Measurements from ENCODE around the gene ABCF3.

ABCF3 gene

GRCh38 chr3:184166671-184167070, 19.3 kb upstream of the ABCF3 start:
- no peak for DNase-seq (ENCODE audit: low read depth in 4 of 4, low spot score in 1 of 4)

- no peak for DNase-seq (ENCODE audit: low read depth in 4 of 4, low spot score in 1 of 4)
Observed at GRCh38 chr3:184167786-184168185, 18.2 kb upstream of the ABCF3 start.

DNA sequence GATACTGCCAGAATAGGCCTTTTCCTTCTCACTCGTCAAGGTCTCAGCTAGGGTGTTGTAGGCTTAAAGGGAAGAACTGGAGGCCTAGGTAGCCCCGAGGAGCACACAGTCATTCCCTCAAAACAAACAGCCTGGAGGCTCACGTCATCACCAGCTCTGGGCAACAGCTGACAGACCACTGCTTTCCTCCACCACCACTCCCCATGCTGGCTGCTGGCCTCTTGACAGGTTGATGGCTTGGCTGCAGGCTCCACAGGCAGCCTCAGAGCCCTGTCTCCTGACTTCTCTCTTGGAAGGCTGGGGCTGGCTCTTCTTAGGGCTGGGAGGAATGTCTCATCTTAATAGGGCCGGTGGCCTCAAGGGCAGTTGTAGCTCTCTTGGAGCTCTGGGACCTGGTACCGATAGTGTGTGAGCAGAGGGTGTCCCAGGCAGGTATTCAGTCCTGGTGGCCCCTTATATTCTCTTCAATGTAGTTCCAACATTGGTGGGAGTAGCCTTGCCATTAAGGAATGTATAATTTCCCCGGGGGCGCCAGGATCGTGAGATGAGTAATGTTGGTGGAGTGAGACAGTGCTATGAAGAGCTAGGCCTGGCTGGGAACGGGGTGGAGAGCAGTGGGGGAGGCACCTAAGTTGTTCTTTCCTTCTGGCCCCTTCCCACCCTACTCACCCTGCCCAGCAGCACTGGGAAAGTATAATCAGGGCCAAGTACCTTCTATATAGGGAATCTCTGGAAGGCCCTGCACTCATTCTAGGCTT, 17.5 kb upstream of the ABCF3 start:
- no peak for DNase-seq (ENCODE audit: low read depth in 4 of 4, low spot score in 1 of 4)

DNA sequence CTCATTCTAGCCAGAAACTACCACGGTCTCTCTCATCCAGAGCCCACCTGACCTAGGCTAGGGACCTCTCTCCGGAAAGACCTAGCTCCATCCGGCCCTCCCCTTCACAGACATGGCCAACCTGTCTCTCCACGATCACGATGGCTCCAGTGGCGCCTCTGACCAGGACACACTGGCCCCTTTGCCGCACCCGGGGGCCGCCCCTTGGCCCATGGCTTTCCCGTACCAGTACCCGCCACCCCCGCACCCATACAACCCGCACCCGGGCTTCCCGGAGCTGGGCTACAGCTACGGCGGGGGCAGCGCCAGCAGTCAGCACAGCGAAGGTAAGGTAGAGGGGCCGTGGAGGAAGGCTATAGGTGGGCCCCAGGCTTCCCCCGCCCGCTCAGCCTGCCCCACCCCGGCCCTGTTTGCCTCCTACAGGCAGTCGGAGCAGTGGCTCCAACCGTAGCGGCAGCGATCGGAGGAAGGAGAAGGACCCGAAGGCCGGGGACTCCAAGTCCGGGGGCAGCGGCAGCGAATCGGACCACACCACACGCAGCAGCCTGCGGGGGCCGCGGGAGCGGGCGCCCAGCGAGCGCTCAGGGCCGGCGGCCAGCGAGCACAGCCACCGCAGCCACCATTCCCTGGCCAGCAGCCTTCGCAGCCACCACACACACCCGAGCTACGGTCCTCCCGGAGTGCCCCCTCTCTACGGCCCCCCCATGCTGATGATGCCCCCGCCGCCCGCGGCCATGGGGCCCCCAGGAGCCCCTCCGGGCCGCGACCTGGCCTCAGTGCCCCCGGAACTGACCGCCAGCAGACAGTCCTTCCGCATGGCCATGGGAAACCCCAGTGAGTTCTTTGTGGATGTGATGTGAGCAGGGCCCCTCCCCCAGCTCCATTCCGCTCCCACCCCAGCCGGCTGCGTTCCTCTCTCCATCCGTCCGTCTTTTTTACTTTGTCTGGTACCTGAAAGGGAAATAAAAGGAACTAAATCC, 15.8 kb upstream of the ABCF3 start:
- no peak for DNase-seq (ENCODE audit: low read depth in 4 of 4, low spot score in 1 of 4)

GRCh38 chr3:184171562-184171961, 14.4 kb upstream of the ABCF3 start:
- no peak for DNase-seq (ENCODE audit: low read depth in 4 of 4, low spot score in 1 of 4)

- no peak for DNase-seq (ENCODE audit: low read depth in 4 of 4, low spot score in 1 of 4)
Observed at GRCh38 chr3:184172681-184173373, 13.2 kb upstream of the ABCF3 start.

DNA sequence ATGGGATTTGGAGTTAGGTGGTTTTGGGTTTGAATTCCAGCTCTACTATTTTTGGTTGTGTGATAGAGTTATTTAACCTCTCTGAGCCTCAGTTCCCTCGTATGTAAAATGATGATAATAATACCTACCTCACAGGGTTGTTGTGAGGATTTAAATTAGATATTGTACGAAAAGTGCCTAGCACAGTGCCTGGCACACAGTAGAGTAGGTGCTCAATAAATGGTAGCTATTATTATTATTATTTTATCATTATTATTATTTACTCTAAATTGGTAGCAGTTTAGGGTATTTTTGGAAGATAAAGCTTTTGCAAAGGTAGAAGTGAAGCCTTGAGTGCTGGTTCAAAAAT, 12.7 kb upstream of the ABCF3 start:
- DNase-seq (ENCODE audit: low read depth in 4 of 4, low spot score in 1 of 4): no peak

- no peak for DNase-seq (ENCODE audit: low read depth in 4 of 4, low spot score in 1 of 4)
Observed at GRCh38 chr3:184174284-184174645, 11.7 kb upstream of the ABCF3 start.

- DNase-seq (ENCODE audit: low read depth in 4 of 4, low spot score in 1 of 4): peak; percentile 81 to 97 (median 89)
Observed at GRCh38 chr3:184174646-184175492, 11.1 kb upstream of the ABCF3 start, which contains the start of gene AP2M1. AP2M1 (plus strand) TSS chr3:184174855; CDS start chr3:184176994, 2,139 bp downstream.

GRCh38 chr3:184175506-184175905, 10.5 kb upstream of the ABCF3 start:
- DNase-seq (ENCODE audit: low read depth in 4 of 4, low spot score in 1 of 4): no peak

- no peak for DNase-seq (ENCODE audit: low read depth in 4 of 4, low spot score in 1 of 4)
Observed at GRCh38 chr3:184175981-184176376, 10.0 kb upstream of the ABCF3 start.

- no peak for DNase-seq (ENCODE audit: low read depth in 4 of 4, low spot score in 1 of 4)
Observed at GRCh38 chr3:184176377-184177330, 9.3 kb upstream of the ABCF3 start.

- DNase-seq (ENCODE audit: low read depth in 4 of 4, low spot score in 1 of 4): no peak
Observed at GRCh38 chr3:184177331-184177731, 8.7 kb upstream of the ABCF3 start.

DNA sequence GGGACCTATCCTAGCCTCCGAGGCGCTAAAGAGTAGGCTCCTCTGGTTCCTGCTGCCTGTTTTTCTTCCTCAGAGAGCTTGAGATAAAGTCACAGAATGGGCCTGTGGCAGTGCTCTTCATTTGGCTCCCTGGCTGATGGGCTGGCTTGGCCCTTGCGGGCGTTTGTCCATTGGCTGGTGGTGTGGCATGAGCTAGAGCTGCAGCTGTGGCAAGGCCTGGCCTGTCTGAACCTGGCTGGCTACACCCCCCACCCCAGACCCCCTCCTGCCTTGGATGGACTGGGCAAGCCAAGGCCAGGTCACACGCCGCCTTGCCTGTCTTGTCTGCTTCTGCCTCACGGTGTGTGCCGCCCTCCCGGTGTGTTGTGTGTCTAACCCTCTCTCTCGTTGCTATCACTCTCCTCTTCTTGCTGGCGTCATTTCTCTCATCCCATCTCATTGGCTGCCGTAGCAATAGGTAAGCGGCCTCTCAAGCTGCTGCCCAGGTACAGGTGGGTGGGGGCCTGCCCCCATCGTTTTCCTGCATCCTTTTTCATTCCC, 8.2 kb upstream of the ABCF3 start:
- no peak for DNase-seq (ENCODE audit: low read depth in 4 of 4, low spot score in 1 of 4)

- no peak for DNase-seq (ENCODE audit: low read depth in 4 of 4, low spot score in 1 of 4)
Observed at GRCh38 chr3:184178521-184179138, 7.4 kb upstream of the ABCF3 start.

- DNase-seq (ENCODE audit: low read depth in 4 of 4, low spot score in 1 of 4): no peak
Observed at GRCh38 chr3:184180165-184180564, 5.8 kb upstream of the ABCF3 start.

DNA sequence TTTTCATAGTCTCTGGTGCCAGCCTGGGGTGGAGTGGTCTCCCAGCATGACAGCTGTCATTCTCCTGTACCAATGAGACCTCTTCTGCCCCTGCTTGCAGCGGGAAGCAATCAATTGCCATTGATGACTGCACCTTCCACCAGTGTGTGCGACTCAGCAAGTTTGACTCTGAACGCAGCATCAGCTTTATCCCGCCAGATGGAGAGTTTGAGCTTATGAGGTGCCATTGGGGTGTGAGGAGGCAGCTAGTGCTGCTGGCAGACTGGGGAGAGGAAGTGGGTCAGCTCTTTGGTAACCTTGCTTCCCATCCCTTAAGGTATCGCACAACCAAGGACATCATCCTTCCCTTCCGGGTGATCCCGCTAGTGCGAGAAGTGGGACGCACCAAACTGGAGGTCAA, 4.4 kb upstream of the ABCF3 start:
- no peak for DNase-seq (ENCODE audit: low read depth in 4 of 4, low spot score in 1 of 4)

DNA sequence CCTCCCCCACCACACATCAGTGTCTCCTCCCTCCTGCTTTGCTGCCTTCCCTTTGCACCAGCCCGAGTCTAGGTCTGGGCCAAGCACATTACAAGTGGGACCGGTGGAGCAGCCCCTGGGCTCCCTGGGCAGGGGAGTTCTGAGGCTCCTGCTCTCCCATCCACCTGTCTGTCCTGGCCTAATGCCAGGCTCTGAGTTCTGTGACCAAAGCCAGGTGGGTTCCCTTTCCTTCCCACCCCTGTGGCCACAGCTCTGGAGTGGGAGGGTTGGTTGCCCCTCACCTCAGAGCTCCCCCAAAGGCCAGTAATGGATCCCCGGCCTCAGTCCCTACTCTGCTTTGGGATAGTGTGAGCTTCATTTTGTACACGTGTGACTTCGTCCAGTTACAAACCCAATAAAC, 2.3 kb upstream of the ABCF3 start:
- no peak for DNase-seq (ENCODE audit: low read depth in 4 of 4, low spot score in 1 of 4)

All from stimulated activated CD4-positive, alpha-beta T cell treated with anti-CD3 and anti-CD28 coated beads, Interleukin-1b, Interleukin-23, amount 100 ng/mL, for 24 hours (primary cell).